Muscle layer of duodenum (tissue), 2 donors: ENCODE measurements around the gene CREB5.
A peak's percentile ranks its signal among the peaks of the same experiment; 100 is the strongest.

Source experiments
- H3K27ac ChIP-seq: one replicate; pipeline ENCODE4 v1.7.0; 2013; ENCODE audit warnings: mild to moderate bottlenecking, low read length
- H3K27me3 ChIP-seq: one replicate; pipeline ENCODE4 v1.7.0; 2013; ENCODE audit warnings: low read depth, mild to moderate bottlenecking, control low read depth, low read length
- H3K36me3 ChIP-seq, 2 donors: one replicate each; pipeline ENCODE4 v1.7.0; 2013; ENCODE audit warnings: low read length in 2 of 2, control low read depth in 1 of 2, mild to moderate bottlenecking in 1 of 2; ENCODE audit not compliant: insufficient read depth in 2 of 2, control insufficient read depth in 1 of 2
- H3K4me1 ChIP-seq, 2 donors: one replicate each; pipeline ENCODE4 v1.7.0; 2013; ENCODE audit warnings: low read length in 2 of 2, mild to moderate bottlenecking in 2 of 2, control low read depth in 1 of 2, moderate library complexity in 1 of 2; ENCODE audit not compliant: insufficient read depth in 2 of 2, control insufficient read depth in 1 of 2
- H3K4me3 ChIP-seq, 2 donors: one replicate each; pipeline ENCODE4 v1.7.0; 2013; ENCODE audit warnings: low read length in 2 of 2, low read depth in 1 of 2, mild to moderate bottlenecking in 1 of 2
- H3K9me3 ChIP-seq, 2 donors: one replicate each; pipeline ENCODE4 v1.7.0; 2013; ENCODE audit warnings: low read length in 2 of 2, control low read depth in 1 of 2, mild to moderate bottlenecking in 1 of 2; ENCODE audit not compliant: control insufficient read depth in 1 of 2
- donor health status: healthy.

CREB5 gene

DNA sequence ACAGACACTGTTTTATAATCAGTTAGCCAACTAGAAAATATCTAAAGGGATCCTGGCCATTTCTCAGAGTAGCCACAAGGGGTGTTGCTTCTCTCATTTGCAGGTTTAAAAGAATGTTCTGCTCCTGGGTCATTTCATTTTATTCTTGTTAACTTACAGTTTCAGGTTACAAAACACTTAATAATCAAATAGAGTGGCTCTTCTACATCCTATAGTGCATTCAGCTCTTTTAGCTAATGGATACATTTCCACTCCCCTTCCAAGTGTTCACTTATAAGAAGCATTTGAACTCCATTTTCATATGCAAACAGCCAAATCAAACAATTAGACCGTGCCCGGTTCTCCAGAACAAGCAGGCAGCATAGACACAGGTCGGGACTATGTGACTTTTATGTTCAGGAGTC is 428.3 kb downstream of the CREB5 start:
- H3K27me3 ChIP-seq: no peaks in the 10 kb centered on the region
- no peaks in the 10 kb centered on the region for H3K36me3 ChIP-seq
- no peaks in the 10 kb centered on the region for H3K4me1 ChIP-seq
- H3K27ac ChIP-seq: no peak overlapping the region
- no peak overlapping the region for H3K4me3 ChIP-seq
- no peaks in the 10 kb centered on the region for H3K9me3 ChIP-seq

DNA sequence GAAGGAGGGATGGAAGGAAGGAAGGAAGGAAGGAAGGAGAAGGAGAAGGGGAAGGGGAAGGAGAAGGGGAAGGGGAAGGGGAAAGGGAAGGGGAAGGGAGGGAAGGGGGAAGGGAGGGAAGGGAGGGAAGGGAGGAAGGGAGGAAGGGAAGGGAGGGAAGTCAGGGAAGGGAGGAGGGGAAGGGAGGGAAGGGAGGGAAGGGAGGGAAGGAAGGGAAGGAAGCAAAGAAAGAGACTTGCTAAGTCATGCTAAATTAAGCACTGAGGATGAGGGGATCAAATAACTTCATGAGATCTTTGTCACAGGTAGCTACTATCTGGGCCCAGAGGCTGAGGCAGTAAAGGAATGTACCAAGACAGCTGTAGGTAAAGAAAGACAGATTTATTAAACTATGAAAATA is 429.4 kb downstream of the CREB5 start:
- Histone ChIP-seq H3K4me1 (no peaks in the 10 kb centered on the region), H3K9me3 (no peaks in the 10 kb centered on the region), H3K4me3 (no peak overlapping the region), H3K27ac (no peak overlapping the region), H3K36me3 (no peaks in the 10 kb centered on the region), H3K27me3 (no peaks in the 10 kb centered on the region)

DNA sequence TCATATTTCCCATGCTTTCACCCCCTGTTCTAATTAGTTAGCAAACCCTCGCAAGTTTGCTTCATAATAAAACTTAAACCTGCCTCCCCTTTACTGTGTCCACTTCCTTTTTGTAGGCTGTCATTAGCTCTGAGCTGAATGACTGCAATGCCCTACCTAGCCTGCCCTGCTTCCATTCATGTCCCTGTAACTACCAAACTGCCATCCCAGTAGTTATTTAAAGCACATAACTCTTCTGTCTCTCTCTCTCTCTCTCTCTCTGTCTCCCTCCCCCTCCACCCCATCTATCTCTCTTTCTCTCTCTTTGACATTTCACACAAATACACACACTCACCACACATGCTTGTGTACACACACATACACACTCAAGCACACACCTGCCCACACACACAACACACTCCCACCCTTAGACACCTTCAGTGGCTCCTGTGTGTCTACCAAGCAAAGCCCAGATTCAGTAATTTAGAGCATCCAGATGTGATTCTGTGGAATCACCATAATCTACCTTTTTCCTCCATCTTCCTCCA is 430.5 kb downstream of the CREB5 start:
- no peak overlapping the region for H3K4me3 ChIP-seq
- no peak overlapping the region for H3K27ac ChIP-seq
- H3K27me3 ChIP-seq: no peaks in the 10 kb centered on the region
- no peaks in the 10 kb centered on the region for H3K9me3 ChIP-seq
- no peaks in the 10 kb centered on the region for H3K36me3 ChIP-seq
- H3K4me1 ChIP-seq: no peaks in the 10 kb centered on the region

DNA sequence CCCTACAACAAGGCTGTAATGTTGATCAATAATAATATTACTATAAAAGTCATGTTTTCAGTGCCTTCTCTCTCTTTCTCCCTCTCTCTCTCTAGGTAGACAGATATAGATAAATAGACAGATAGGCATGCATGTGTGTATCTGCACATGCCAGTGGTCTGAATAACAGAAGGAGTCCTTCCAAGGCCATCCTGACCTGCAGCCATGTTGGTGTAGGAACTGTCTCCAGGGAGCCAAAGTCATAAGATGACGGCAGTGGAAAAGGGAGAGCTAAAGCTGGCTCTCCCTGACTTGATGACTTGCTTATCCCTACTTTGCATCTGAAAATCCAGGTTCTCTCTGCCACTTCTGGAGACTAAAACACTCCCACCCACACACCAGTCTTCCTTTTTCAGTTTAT is 432.8 kb downstream of the CREB5 start:
- H3K4me3 ChIP-seq: no peak overlapping the region
- H3K4me1 ChIP-seq: no peaks in the 10 kb centered on the region
- H3K27me3 ChIP-seq: no peaks in the 10 kb centered on the region
- H3K27ac ChIP-seq: no peak overlapping the region
- H3K36me3 ChIP-seq: no peaks in the 10 kb centered on the region
- no peaks in the 10 kb centered on the region for H3K9me3 ChIP-seq

DNA sequence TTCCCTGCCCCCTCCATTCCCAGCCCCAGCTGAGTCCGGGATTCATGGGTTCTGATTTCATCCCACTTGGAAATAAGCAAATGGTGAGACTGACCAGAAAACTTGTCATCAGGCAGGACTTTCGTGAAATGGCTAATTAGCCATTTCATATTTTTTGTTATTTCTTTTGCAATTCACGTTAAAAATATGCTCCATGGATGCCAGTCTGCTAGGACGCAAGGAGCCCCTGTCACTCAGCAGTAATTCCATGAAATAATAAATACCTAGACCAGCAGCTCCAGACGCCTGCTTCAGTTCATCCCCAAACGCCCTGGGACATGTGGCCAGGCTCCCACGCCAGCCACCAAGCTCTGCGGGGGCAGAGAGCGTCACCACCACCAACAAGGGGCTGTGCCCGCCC is 434.9 kb downstream of the CREB5 start:
- Histone ChIP-seq H3K4me1 (no peaks in the 10 kb centered on the region), H3K27me3 (no peaks in the 10 kb centered on the region), H3K4me3 (no peak overlapping the region), H3K9me3 (no peaks in the 10 kb centered on the region), H3K27ac (no peak overlapping the region), H3K36me3 (no peaks in the 10 kb centered on the region)

DNA sequence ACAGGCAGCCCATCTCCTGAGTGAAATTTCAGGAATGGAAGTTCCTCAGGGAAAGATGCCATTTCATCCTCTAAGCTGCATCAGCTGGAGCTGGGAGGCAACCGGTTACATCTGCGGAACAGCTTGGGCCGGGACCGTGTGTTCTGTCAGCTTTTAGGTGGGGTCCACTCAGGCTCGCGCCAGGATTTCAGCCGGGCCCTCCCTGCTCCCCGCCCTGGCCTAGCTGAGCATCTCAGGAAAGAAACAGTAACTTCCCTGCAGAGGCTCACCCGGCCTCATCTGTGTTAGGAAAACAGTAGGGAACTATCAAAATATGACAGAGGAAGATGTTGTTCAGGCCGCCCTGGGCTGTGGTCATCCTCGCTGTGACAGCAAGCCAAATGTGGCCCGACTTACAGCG is 435.4 kb downstream of the CREB5 start:
- no peaks in the 10 kb centered on the region for H3K36me3 ChIP-seq
- H3K27ac ChIP-seq: no peak overlapping the region
- no peaks in the 10 kb centered on the region for H3K9me3 ChIP-seq
- no peaks in the 10 kb centered on the region for H3K4me1 ChIP-seq
- no peaks in the 10 kb centered on the region for H3K27me3 ChIP-seq
- no peak overlapping the region for H3K4me3 ChIP-seq

DNA sequence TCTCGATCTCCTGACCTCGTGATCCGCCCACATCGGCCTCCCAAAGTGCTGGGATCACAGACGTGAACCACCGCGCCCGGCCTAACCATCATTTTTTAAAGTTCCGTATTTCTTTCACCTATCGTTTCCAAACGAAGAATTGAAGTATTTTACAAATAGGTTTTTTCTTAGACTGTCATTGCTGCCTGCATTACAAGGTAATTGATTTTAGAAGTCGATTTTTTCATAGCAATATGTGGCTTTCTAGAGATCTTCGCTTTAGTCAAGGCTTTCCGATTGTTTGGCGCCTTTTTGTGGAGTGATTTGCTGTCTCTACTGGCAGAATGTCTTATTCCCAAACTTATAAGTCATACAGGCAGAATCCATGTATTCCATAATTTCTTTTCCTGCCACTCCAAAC is 436.6 kb downstream of the CREB5 start:
- Histone ChIP-seq H3K36me3 (no peaks in the 10 kb centered on the region), H3K4me3 (no peak overlapping the region), H3K27me3 (no peaks in the 10 kb centered on the region), H3K4me1 (peaks cover 0 to 9% of the 10 kb centered on the region in 2 donors), H3K27ac (no peak overlapping the region), H3K9me3 (no peaks in the 10 kb centered on the region)

DNA sequence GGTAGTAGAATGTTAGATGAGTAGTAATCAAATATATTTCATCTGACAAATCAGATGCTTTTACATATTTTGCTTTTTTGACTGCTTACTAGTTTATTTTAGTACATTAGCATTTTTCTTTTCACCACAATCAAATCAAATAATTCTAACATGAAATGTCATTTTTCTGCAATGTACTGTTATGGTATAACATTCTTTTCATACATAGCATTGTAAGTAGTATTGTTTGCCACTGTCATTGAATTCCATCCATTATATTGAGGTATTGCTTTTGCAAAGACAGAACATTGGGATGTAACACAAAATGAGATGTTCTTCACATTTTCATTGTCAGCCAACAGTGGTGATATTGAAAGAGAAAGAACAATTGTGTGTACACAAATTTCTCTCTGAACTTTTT is 438.4 kb downstream of the CREB5 start:
- Histone ChIP-seq H3K27ac (no peak overlapping the region), H3K9me3 (no peaks in the 10 kb centered on the region), H3K4me3 (no peak overlapping the region), H3K36me3 (no peaks in the 10 kb centered on the region), H3K4me1 (peaks cover 0 to 10% of the 10 kb centered on the region in 2 donors), H3K27me3 (no peaks in the 10 kb centered on the region)

DNA sequence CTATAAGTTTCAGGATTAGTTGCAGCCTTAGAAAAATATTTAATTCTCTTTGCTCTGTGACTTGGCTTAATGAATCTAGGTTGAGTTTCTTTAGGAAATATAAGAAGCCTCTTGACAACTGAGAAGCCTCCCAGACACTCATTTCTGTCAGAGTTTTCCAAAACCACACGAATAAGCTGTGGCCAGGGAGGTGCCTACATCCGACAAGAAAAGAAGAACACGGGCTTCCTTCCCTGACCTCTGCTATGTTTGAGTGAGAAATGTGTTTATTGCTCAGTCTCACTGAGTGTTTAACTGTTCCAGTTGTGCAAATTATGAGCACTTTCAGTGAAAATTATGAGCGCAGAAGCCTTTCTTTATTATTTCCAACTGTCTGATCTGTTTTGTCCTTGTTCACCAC is 440.8 kb downstream of the CREB5 start:
- no peaks in the 10 kb centered on the region for H3K36me3 ChIP-seq
- no peak overlapping the region for H3K27ac ChIP-seq
- peaks cover 0 to 10% of the 10 kb centered on the region in 2 donors for H3K4me1 ChIP-seq
- H3K9me3 ChIP-seq: no peaks in the 10 kb centered on the region
- peak overlapping the region in 1 of 2 donors; percentile 58 for H3K4me3 ChIP-seq
- H3K27me3 ChIP-seq: no peaks in the 10 kb centered on the region

DNA sequence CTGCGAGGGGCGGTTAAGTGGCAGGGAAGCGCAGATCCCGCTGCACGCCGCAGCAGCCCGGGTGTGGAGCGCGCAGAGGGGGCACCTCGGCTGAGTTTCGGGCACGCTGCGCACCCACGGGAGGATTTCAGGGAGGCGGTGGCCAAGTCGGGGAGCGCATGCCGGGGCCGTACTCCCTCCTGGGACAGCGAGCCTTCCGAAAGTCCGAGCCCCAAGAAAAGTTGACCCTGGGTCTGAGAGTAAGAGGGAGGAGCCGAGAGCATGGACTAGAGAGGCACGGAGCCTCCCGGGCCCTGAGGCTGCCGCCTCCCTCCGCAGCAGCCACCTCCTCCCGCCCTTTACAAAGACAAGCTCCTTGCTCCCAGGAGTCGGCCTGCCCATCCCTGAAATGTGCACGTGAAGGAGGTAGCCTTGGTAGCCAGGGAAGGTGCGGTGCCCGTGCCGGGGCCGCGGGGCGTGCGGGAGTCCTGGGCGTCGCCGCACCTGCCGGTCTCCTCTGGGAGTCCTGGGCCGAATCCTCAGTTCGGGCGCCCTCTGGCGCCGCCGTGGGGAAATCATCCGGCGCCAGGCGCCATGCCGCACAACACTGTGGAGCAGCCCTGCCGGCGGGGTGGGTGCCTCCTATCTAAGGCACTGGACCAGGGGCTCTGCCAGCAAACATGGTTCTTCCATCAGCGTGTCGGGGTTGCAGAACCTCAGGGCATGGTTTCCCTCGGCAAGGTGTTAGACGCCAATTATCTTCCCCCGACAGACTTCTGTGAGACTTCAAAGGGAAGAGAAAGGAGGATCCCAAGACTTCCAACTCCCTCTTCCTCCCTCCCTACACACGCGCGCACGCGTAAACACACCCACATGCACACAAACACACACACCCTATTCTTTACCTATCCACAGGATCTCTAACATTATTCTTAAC is 441.8 kb downstream of the CREB5 start:
- Histone ChIP-seq H3K36me3 (no peaks in the 10 kb centered on the region), H3K27me3 (no peaks in the 10 kb centered on the region), H3K27ac (no peak overlapping the region)

DNA sequence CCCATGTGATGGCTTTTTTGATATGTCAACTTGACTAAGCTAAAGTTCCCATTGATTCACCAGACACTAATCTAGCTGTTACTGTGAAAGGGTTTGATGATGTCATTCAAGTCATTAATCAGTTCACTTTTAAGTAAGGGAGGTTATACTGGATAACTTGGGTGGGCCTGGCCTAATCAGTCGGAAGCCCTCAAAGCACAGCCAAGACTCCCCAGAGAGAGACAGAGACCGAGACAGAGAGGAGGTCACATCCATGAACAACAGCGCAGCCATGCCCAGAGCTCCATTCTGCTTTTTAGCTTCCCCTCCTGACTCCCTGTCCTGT is 442.4 kb downstream of the CREB5 start:
- peaks cover 0 to 10% of the 10 kb centered on the region in 2 donors for H3K4me1 ChIP-seq
- peak overlapping the region; percentile 58 to 76 for H3K4me3 ChIP-seq
- H3K36me3 ChIP-seq: no peaks in the 10 kb centered on the region
- no peaks in the 10 kb centered on the region for H3K9me3 ChIP-seq
- no peak overlapping the region for H3K27ac ChIP-seq
- no peaks in the 10 kb centered on the region for H3K27me3 ChIP-seq

More for the DNA sequence above, 441.8 kb downstream of the CREB5 start:
- Histone ChIP-seq H3K9me3 (no peaks in the 10 kb centered on the region), H3K4me3 (peak overlapping the region; percentile 58 to 76), H3K4me1 (peaks cover 0 to 10% of the 10 kb centered on the region in 2 donors)
